ENCODE measurements around the gene TSNAXIP1.

Gene TSNAXIP1

GRCh38 chr16:67801883-67802282, 4.8 kb upstream of the TSNAXIP1 start:
- Mint-ChIP-seq H3K4me3 (peak overlapping the region; percentile 25), H3K27ac (peak overlapping the region; percentile 83), H3K4me1 (ENCODE audit: low read depth) (peaks cover 69% of the 10 kb centered on the region), H3K27me3 (no peaks in the 10 kb centered on the region), H3K36me3 (ENCODE audit: low read depth) (peaks cover 83% of the 10 kb centered on the region), H3K9me3 (no peaks in the 10 kb centered on the region)
- no peak for DNase-seq

- Mint-ChIP-seq H3K27me3 (no peaks in the 10 kb centered on the region), H3K27ac (peak overlapping the region; percentile 72), H3K4me1 (ENCODE audit: low read depth) (peaks cover 63% of the 10 kb centered on the region), H3K9me3 (no peaks in the 10 kb centered on the region), H3K4me3 (no peak overlapping the region), H3K36me3 (ENCODE audit: low read depth) (peaks cover 67% of the 10 kb centered on the region)
- DNase-seq = no peak
Measured at GRCh38 chr16:67803894-67804293, 2.8 kb upstream of the TSNAXIP1 start.

GRCh38 chr16:67804853-67805542, 1.7 kb upstream of the TSNAXIP1 start:
- DNase-seq = no peak
- Mint-ChIP-seq H3K36me3 (ENCODE audit: low read depth) (peaks cover 62% of the 10 kb centered on the region), H3K27me3 (no peaks in the 10 kb centered on the region), H3K4me3 (peak overlapping the region; percentile 93), H3K4me1 (ENCODE audit: low read depth) (peaks cover 59% of the 10 kb centered on the region), H3K27ac (peak overlapping the region; percentile 99), H3K9me3 (no peaks in the 10 kb centered on the region)

GRCh38 chr16:67805718-67806427, 816 bp upstream of the TSNAXIP1 start:
- Mint-ChIP-seq H3K27ac (peak overlapping the region; percentile 99), H3K27me3 (no peaks in the 10 kb centered on the region), H3K4me1 (ENCODE audit: low read depth) (peaks cover 50% of the 10 kb centered on the region)

GRCh38 chr16:67807148-67807682, 526 bp downstream of the TSNAXIP1 start:
- no peak for DNase-seq
- Mint-ChIP-seq H3K27ac (peak overlapping the region; percentile 99), H3K36me3 (ENCODE audit: low read depth) (peaks cover 39% of the 10 kb centered on the region), H3K27me3 (no peaks in the 10 kb centered on the region), H3K4me3 (peak overlapping the region; percentile 93), H3K9me3 (no peaks in the 10 kb centered on the region), H3K4me1 (ENCODE audit: low read depth) (peaks cover 36% of the 10 kb centered on the region)

More at GRCh38 chr16:67805718-67806427, 816 bp upstream of the TSNAXIP1 start:
- Mint-ChIP-seq H3K36me3 (ENCODE audit: low read depth) (peaks cover 53% of the 10 kb centered on the region), H3K9me3 (no peaks in the 10 kb centered on the region), H3K4me3 (peak overlapping the region; percentile 93)
- DNase-seq = no peak

GRCh38 chr16:67811899-67812298, 5.2 kb downstream of the TSNAXIP1 start:
- Mint-ChIP-seq H3K9me3 (no peaks in the 10 kb centered on the region), H3K4me3 (no peak overlapping the region), H3K36me3 (ENCODE audit: low read depth) (no peaks in the 10 kb centered on the region), H3K27ac (no peak overlapping the region), H3K27me3 (no peaks in the 10 kb centered on the region), H3K4me1 (ENCODE audit: low read depth) (peaks cover 11% of the 10 kb centered on the region)
- no peak for DNase-seq

GRCh38 chr16:67814567-67814966, 7.9 kb downstream of the TSNAXIP1 start:
- H3K27me3 Mint-ChIP-seq = no peaks in the 10 kb centered on the region
- H3K4me3 Mint-ChIP-seq = no peak overlapping the region
- peaks cover 5% of the 10 kb centered on the region for H3K4me1 Mint-ChIP-seq (ENCODE audit: low read depth)
- H3K9me3 Mint-ChIP-seq = no peaks in the 10 kb centered on the region
- no peak overlapping the region for H3K27ac Mint-ChIP-seq
- no peaks in the 10 kb centered on the region for H3K36me3 Mint-ChIP-seq (ENCODE audit: low read depth)
- no peak for DNase-seq

- DNase-seq = no peak
- H3K4me1 Mint-ChIP-seq (ENCODE audit: low read depth) = peaks cover 5% of the 10 kb centered on the region
- H3K27ac Mint-ChIP-seq = no peak overlapping the region
- no peak overlapping the region for H3K4me3 Mint-ChIP-seq
- H3K9me3 Mint-ChIP-seq = no peaks in the 10 kb centered on the region
- H3K36me3 Mint-ChIP-seq (ENCODE audit: low read depth) = no peaks in the 10 kb centered on the region
- H3K27me3 Mint-ChIP-seq = no peaks in the 10 kb centered on the region
Measured at GRCh38 chr16:67820608-67821259, 14.0 kb downstream of the TSNAXIP1 start.

GRCh38 chr16:67822511-67822910, 15.8 kb downstream of the TSNAXIP1 start:
- H3K9me3 Mint-ChIP-seq = no peaks in the 10 kb centered on the region
- no peak overlapping the region for H3K4me3 Mint-ChIP-seq
- no peak for DNase-seq
- H3K36me3 Mint-ChIP-seq (ENCODE audit: low read depth) = peaks cover 14% of the 10 kb centered on the region
- no peaks in the 10 kb centered on the region for H3K27me3 Mint-ChIP-seq
- no peak overlapping the region for H3K27ac Mint-ChIP-seq
- H3K4me1 Mint-ChIP-seq (ENCODE audit: low read depth) = no peaks in the 10 kb centered on the region

- Mint-ChIP-seq H3K9me3 (no peaks in the 10 kb centered on the region), H3K36me3 (ENCODE audit: low read depth) (peaks cover 39% of the 10 kb centered on the region), H3K4me1 (ENCODE audit: low read depth) (no peaks in the 10 kb centered on the region), H3K27ac (no peak overlapping the region), H3K4me3 (no peak overlapping the region), H3K27me3 (no peaks in the 10 kb centered on the region)
- no peak for DNase-seq
Measured at GRCh38 chr16:67825119-67825518, 18.4 kb downstream of the TSNAXIP1 start.

GRCh38 chr16:67825906-67826305, 19.2 kb downstream of the TSNAXIP1 start:
- no peaks in the 10 kb centered on the region for H3K27me3 Mint-ChIP-seq
- H3K36me3 Mint-ChIP-seq (ENCODE audit: low read depth) = peaks cover 47% of the 10 kb centered on the region
- DNase-seq = no peak
- H3K4me1 Mint-ChIP-seq (ENCODE audit: low read depth) = no peaks in the 10 kb centered on the region
- no peak overlapping the region for H3K4me3 Mint-ChIP-seq
- no peak overlapping the region for H3K27ac Mint-ChIP-seq
- no peaks in the 10 kb centered on the region for H3K9me3 Mint-ChIP-seq

GRCh38 chr16:67828651-67829050, 22.0 kb downstream of the TSNAXIP1 start:
- Mint-ChIP-seq H3K9me3 (no peaks in the 10 kb centered on the region), H3K27ac (no peak overlapping the region), H3K4me1 (ENCODE audit: low read depth) (peaks cover 9% of the 10 kb centered on the region), H3K36me3 (ENCODE audit: low read depth) (peaks cover 66% of the 10 kb centered on the region), H3K27me3 (no peaks in the 10 kb centered on the region), H3K4me3 (no peak overlapping the region)
- DNase-seq = no peak

GRCh38 chr16:67833030-67833414, 26.3 kb downstream of the TSNAXIP1 start:
- peaks cover 48% of the 10 kb centered on the region for H3K36me3 Mint-ChIP-seq (ENCODE audit: low read depth)
- H3K9me3 Mint-ChIP-seq = no peaks in the 10 kb centered on the region
- H3K4me1 Mint-ChIP-seq (ENCODE audit: low read depth) = peaks cover 13% of the 10 kb centered on the region
- peak overlapping the region; percentile 93 for H3K27ac Mint-ChIP-seq
- no peak for DNase-seq
- peak overlapping the region; percentile 93 for H3K4me3 Mint-ChIP-seq
- H3K27me3 Mint-ChIP-seq = no peaks in the 10 kb centered on the region

GRCh38 chr16:67833415-67834241, 26.9 kb downstream of the TSNAXIP1 start:
- Mint-ChIP-seq H3K4me1 (ENCODE audit: low read depth) (peaks cover 13% of the 10 kb centered on the region), H3K27me3 (no peaks in the 10 kb centered on the region), H3K4me3 (peak overlapping the region; percentile 93), H3K36me3 (ENCODE audit: low read depth) (peaks cover 42% of the 10 kb centered on the region), H3K27ac (peak overlapping the region; percentile 93), H3K9me3 (no peaks in the 10 kb centered on the region)
- DNase-seq = peak; percentile 95
